Activated naive CD8-positive, alpha-beta T cell treated with anti-CD3 and anti-CD28 coated beads for 36 hours (primary cell): ENCODE measurements around the gene COMMD9. TPM values are rescaled to one million over a fixed set of nuclear protein-coding genes. Genes with fewer than 3 reads are reported as not detected.

Experiments used
- DNase-seq: peaks from one replicate; pipeline ENCODE4 v3.0.0; 2021
- H3K27ac Mint-ChIP-seq: one replicate; pipeline ENCODE4 v1.8.0; 2022; ENCODE audit warnings: mild to moderate bottlenecking, moderate library complexity, mixed read lengths
- H3K27me3 Mint-ChIP-seq: one replicate; pipeline ENCODE4 v1.8.0; 2022; ENCODE audit warnings: mild to moderate bottlenecking, mixed read lengths
- H3K36me3 Mint-ChIP-seq: one replicate; pipeline ENCODE4 v1.8.0; 2021; ENCODE audit warnings: mild to moderate bottlenecking, mixed read lengths
- H3K4me1 Mint-ChIP-seq: one replicate; pipeline ENCODE4 v1.8.0; 2021; ENCODE audit warnings: mixed read lengths
- H3K4me3 Mint-ChIP-seq: one replicate; pipeline ENCODE4 v1.8.0; 2022; ENCODE audit warnings: mild to moderate bottlenecking, moderate library complexity, mixed read lengths
- H3K9me3 Mint-ChIP-seq: one replicate; pipeline ENCODE4 v1.8.0; 2022; ENCODE audit warnings: mixed read lengths
- total RNA-seq, 2 experiments: library from RNA; stranded (reverse); gene quantifications; one replicate each; pipeline ENCODE4 v1.2.3, GENCODE V29; 2021

COMMD9 gene
- total RNA-seq, 2 experiments from 2014 or later = 51.1 to 56.9 TPM

DNA sequence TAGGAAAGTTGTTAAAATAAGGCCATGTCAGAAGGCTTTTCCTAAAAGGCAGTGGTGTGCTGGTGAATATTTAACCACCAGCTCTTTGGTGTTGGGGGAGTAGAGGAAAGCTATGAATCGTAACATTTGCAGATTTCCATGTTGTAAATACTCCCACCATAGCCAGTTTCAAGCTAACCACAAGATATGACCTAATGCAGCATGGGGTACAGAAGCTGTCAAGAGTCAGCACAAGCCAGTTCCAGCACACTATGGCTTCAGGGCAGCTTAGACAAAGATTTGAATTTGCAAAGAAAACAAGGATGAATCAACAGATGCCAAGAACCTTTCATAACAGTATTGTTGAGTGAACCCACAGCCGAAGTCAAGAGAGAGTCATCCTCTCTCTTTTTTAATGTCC, 40.0 kb downstream of the COMMD9 start:
- no peak for DNase-seq
- Mint-ChIP-seq H3K36me3 (no peaks in the 10 kb centered on the region), H3K27me3 (peaks cover 51% of the 10 kb centered on the region), H3K27ac (no peak overlapping the region), H3K4me3 (no peak overlapping the region), H3K4me1 (peaks cover 6% of the 10 kb centered on the region), H3K9me3 (no peaks in the 10 kb centered on the region)

GRCh38 chr11:36248436-36248835, 40.8 kb downstream of the COMMD9 start:
- Mint-ChIP-seq H3K4me3 (no peak overlapping the region), H3K27ac (no peak overlapping the region), H3K9me3 (no peaks in the 10 kb centered on the region), H3K27me3 (peaks cover 51% of the 10 kb centered on the region), H3K4me1 (peaks cover 6% of the 10 kb centered on the region), H3K36me3 (no peaks in the 10 kb centered on the region)
- DNase-seq = no peak

- Mint-ChIP-seq H3K4me1 (peaks cover 6% of the 10 kb centered on the region), H3K36me3 (no peaks in the 10 kb centered on the region), H3K4me3 (no peak overlapping the region), H3K27ac (no peak overlapping the region), H3K9me3 (no peaks in the 10 kb centered on the region), H3K27me3 (peaks cover 51% of the 10 kb centered on the region)
- DNase-seq = no peak
These were observed 41.7 kb downstream of the COMMD9 start for GRCh38 chr11:36247493-36247892.

GRCh38 chr11:36243641-36244040, 45.6 kb downstream of the COMMD9 start:
- no peaks in the 10 kb centered on the region for H3K36me3 Mint-ChIP-seq
- no peak overlapping the region for H3K4me3 Mint-ChIP-seq
- H3K9me3 Mint-ChIP-seq = no peaks in the 10 kb centered on the region
- peaks cover 35% of the 10 kb centered on the region for H3K27me3 Mint-ChIP-seq
- H3K4me1 Mint-ChIP-seq = no peaks in the 10 kb centered on the region
- no peak for DNase-seq
- no peak overlapping the region for H3K27ac Mint-ChIP-seq

DNA sequence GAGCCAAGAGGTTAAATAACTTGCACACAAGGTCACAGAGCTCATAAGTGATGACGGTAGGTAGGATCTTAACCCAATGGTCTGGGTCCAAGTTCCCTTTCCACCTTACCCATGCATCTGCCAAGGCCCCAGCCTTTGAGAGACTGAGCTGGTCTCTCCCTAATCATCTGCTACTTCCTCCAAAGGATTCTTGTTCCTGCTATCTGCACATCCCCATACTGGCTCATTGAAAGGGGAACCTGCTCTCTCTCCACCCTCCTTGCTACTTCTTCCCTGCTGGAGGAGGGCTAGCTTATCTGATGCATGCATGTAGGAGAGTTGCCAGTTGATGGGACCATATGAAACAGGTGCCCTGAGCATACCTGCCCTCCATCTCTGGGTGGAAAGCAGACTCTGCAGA, 47.7 kb downstream of the COMMD9 start:
- H3K4me3 Mint-ChIP-seq = no peak overlapping the region
- DNase-seq = no peak
- no peaks in the 10 kb centered on the region for H3K4me1 Mint-ChIP-seq
- H3K9me3 Mint-ChIP-seq = no peaks in the 10 kb centered on the region
- peaks cover 17% of the 10 kb centered on the region for H3K27me3 Mint-ChIP-seq
- no peak overlapping the region for H3K27ac Mint-ChIP-seq
- no peaks in the 10 kb centered on the region for H3K36me3 Mint-ChIP-seq

GRCh38 chr11:36240801-36241200, 48.4 kb downstream of the COMMD9 start:
- Mint-ChIP-seq H3K36me3 (no peaks in the 10 kb centered on the region), H3K9me3 (no peaks in the 10 kb centered on the region), H3K4me1 (no peaks in the 10 kb centered on the region), H3K4me3 (no peak overlapping the region), H3K27ac (no peak overlapping the region), H3K27me3 (peaks cover 14% of the 10 kb centered on the region)
- DNase-seq = no peak

GRCh38 chr11:36240173-36240572, 49.1 kb downstream of the COMMD9 start:
- H3K27me3 Mint-ChIP-seq = peaks cover 10% of the 10 kb centered on the region
- H3K4me3 Mint-ChIP-seq = no peak overlapping the region
- H3K27ac Mint-ChIP-seq = no peak overlapping the region
- H3K4me1 Mint-ChIP-seq = no peaks in the 10 kb centered on the region
- no peaks in the 10 kb centered on the region for H3K9me3 Mint-ChIP-seq
- no peaks in the 10 kb centered on the region for H3K36me3 Mint-ChIP-seq
- no peak for DNase-seq

DNA sequence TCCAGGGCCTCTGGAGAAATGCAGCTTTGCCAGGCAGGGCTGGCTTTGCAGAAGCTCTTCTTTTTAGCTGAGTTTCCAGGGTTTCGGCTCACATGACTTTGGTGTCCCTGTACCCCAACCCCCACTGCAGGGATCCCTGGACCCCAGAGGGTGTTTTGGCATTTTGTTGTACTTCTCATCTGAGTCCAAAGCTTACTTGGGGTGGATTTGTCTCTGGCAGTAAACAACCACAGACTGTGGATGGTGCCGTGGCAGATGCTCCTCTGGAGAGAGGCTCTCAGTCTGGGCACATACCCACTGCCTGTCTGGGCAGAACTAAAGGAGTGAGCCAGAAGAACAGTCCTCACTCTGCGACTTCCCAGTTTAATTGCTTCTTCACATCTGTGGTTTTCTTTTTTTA, 49.6 kb downstream of the COMMD9 start:
- Mint-ChIP-seq H3K9me3 (no peaks in the 10 kb centered on the region), H3K27ac (no peak overlapping the region)

GRCh38 chr11:36238881-36239280, 50.3 kb downstream of the COMMD9 start:
- no peak overlapping the region for H3K4me3 Mint-ChIP-seq
- no peaks in the 10 kb centered on the region for H3K4me1 Mint-ChIP-seq
- no peaks in the 10 kb centered on the region for H3K9me3 Mint-ChIP-seq
- no peak overlapping the region for H3K27ac Mint-ChIP-seq
- peaks cover 6% of the 10 kb centered on the region for H3K27me3 Mint-ChIP-seq
- H3K36me3 Mint-ChIP-seq = no peaks in the 10 kb centered on the region
- DNase-seq = no peak

More for the DNA sequence above, 49.6 kb downstream of the COMMD9 start:
- no peaks in the 10 kb centered on the region for H3K36me3 Mint-ChIP-seq
- H3K27me3 Mint-ChIP-seq = peaks cover 6% of the 10 kb centered on the region
- no peaks in the 10 kb centered on the region for H3K4me1 Mint-ChIP-seq
- DNase-seq = no peak
- no peak overlapping the region for H3K4me3 Mint-ChIP-seq

- Mint-ChIP-seq H3K4me3 (no peak overlapping the region), H3K27me3 (peaks cover 6% of the 10 kb centered on the region), H3K4me1 (no peaks in the 10 kb centered on the region), H3K9me3 (no peaks in the 10 kb centered on the region), H3K27ac (no peak overlapping the region), H3K36me3 (no peaks in the 10 kb centered on the region)
- no peak for DNase-seq
These were observed 51.1 kb downstream of the COMMD9 start for GRCh38 chr11:36238036-36238631.

GRCh38 chr11:36237391-36237790, 51.8 kb downstream of the COMMD9 start:
- H3K27me3 Mint-ChIP-seq = peaks cover 6% of the 10 kb centered on the region
- no peak overlapping the region for H3K4me3 Mint-ChIP-seq
- H3K36me3 Mint-ChIP-seq = no peaks in the 10 kb centered on the region
- no peak for DNase-seq
- no peaks in the 10 kb centered on the region for H3K9me3 Mint-ChIP-seq
- no peaks in the 10 kb centered on the region for H3K4me1 Mint-ChIP-seq
- H3K27ac Mint-ChIP-seq = no peak overlapping the region

GRCh38 chr11:36235750-36236149, 53.5 kb downstream of the COMMD9 start:
- Mint-ChIP-seq H3K27me3 (peaks cover 4% of the 10 kb centered on the region), H3K27ac (no peak overlapping the region), H3K4me3 (no peak overlapping the region), H3K9me3 (no peaks in the 10 kb centered on the region), H3K4me1 (no peaks in the 10 kb centered on the region), H3K36me3 (no peaks in the 10 kb centered on the region)
- no peak for DNase-seq

DNA sequence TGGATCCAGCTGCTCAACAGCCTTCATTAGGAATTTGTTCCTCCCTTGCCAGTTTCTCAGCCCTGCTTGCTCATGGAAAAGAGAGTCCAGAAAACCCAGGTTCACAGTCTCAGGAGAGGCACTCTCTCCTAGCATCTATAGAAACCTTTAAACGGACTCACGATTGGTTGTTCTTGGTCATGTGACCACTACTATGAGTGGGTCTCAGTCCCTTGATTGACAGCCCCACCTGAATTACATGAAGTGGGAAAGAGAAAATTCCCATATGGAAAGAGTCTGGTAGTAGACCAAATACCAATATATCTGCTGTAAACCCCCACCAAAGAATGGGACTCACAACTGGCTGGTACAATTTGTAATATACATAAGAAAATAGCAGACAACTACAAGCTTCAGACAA, 54.4 kb downstream of the COMMD9 start:
- Mint-ChIP-seq H3K27ac (no peak overlapping the region), H3K27me3 (peaks cover 4% of the 10 kb centered on the region), H3K4me1 (no peaks in the 10 kb centered on the region), H3K36me3 (no peaks in the 10 kb centered on the region), H3K9me3 (no peaks in the 10 kb centered on the region), H3K4me3 (no peak overlapping the region)
- no peak for DNase-seq

DNA sequence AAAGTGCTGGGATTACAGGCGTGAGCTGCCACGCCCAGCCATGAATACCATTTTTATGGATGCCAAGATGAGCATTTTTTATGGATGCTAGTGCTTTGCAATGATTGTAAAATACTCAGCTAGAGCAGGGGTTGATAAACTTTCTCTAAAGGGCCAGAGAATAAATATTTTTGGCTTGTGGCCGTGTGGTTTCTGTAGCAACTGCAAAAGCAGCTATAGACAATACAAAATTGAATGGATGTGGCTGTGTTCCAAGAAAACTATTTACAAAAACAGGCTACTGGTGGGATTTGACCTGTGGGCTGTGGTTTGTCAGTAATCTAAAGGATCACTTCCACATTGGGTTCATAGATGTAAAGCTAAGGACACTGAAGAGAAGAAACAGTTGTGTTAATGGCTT, 56.0 kb downstream of the COMMD9 start:
- Mint-ChIP-seq H3K36me3 (no peaks in the 10 kb centered on the region), H3K9me3 (no peaks in the 10 kb centered on the region), H3K27ac (no peak overlapping the region), H3K4me3 (no peak overlapping the region), H3K4me1 (no peaks in the 10 kb centered on the region), H3K27me3 (peaks cover 4% of the 10 kb centered on the region)
- no peak for DNase-seq

DNA sequence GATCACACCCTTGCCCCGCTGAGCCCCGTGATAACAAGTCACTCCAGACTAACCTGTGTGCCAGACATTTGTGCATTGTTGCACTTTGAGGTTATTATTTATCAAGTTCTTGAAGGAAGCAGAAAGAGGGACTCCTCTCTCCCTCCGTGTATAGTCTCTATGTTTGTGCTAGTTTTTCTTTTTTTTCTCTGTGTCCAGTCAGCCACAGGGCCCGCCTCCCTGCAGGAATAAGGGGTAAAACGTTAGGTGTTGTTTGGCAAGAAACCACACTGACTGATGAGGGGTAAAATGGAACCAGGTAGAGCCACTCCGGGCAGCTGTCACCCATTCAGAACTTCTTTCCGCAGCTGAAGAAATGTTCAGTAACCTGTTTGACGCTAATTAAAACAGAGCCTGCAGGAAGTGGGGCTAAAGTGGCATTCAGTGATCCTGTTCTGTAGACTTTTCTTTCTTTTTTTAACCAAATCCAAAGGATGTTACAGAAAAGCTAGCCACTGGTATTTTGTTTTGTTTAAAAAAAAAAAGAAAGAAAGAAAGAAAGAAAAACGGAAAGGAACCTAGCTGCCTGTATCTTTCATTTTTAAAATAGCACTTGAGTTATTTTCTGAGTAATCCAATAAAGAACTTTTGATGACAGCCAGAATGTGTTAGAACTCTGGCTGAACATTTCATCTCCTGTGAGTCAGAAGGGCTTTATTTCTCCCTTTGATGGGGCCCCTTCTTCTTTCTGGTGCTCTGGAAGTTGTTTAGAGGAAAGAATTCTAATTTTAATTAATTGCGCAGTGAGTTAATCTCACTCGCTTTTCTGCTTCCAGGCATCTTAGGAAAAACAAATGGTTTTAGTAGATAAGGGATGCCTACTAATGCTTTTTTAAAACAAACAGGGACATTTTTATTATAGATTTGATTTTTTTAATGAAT, 58.2 kb downstream of the COMMD9 start:
- H3K27ac Mint-ChIP-seq = no peak overlapping the region
- no peaks in the 10 kb centered on the region for H3K9me3 Mint-ChIP-seq
- no peak overlapping the region for H3K4me3 Mint-ChIP-seq
- no peaks in the 10 kb centered on the region for H3K36me3 Mint-ChIP-seq
- H3K27me3 Mint-ChIP-seq = no peaks in the 10 kb centered on the region
- DNase-seq = no peak
- H3K4me1 Mint-ChIP-seq = no peaks in the 10 kb centered on the region
